Parathyroid adenoma (tissue), 2 donors: ENCODE measurements around the gene TRIM40.

Experiments used
- H2AFZ ChIP-seq: fragments of 300-600 bp; sonication (generic); one replicate; pipeline ENCODE4 v1.7.0; 2017; ENCODE audit warnings: antibody characterized with exemption, mild to moderate bottlenecking
- H3K27ac ChIP-seq: fragments of 300-600 bp; sonication (generic); one replicate; pipeline ENCODE4 v1.7.0; 2017
- H3K27me3 ChIP-seq: fragments of 300-600 bp; sonication (generic); one replicate; pipeline ENCODE4 v1.7.0; 2017; ENCODE audit warnings: low read length; ENCODE audit not compliant: control insufficient read depth, insufficient read depth
- H3K36me3 ChIP-seq: fragments of 300-600 bp; sonication (generic); one replicate; pipeline ENCODE4 v1.7.0; 2017; ENCODE audit warnings: low read length; ENCODE audit not compliant: control insufficient read depth, insufficient read depth
- H3K4me1 ChIP-seq: fragments of 300-600 bp; sonication (generic); one replicate; pipeline ENCODE4 v1.7.0; 2017; ENCODE audit warnings: control low read depth
- H3K4me2 ChIP-seq: fragments of 300-600 bp; sonication (generic); one replicate; pipeline ENCODE4 v1.7.0; 2017; ENCODE audit warnings: low read length
- H3K4me3 ChIP-seq: fragments of 300-600 bp; sonication (generic); one replicate; pipeline ENCODE4 v1.7.0; 2017; ENCODE audit warnings: low read depth, low read length
- H3K79me2 ChIP-seq: fragments of 300-600 bp; sonication (generic); one replicate; pipeline ENCODE4 v1.7.0; 2017; ENCODE audit warnings: control low read depth
- H3K9ac ChIP-seq: fragments of 300-600 bp; sonication (generic); one replicate; pipeline ENCODE4 v1.7.0; 2017; ENCODE audit warnings: mild to moderate bottlenecking
- H3K9me3 ChIP-seq: fragments of 300-600 bp; sonication (generic); one replicate; pipeline ENCODE4 v1.7.0; 2017; ENCODE audit warnings: low read length; ENCODE audit not compliant: control insufficient read depth
- CTCF ChIP-seq: fragments of 300-600 bp; sonication (generic); IDR thresholded peaks from one replicate; pipeline ENCODE4 v1.7.0; 2017; ENCODE audit warnings: antibody characterized with exemption, mild to moderate bottlenecking
- donor health status: primary hyperparathyroidism.

TRIM40 gene

GRCh38 chr6:30103872-30104179, 32.1 kb upstream of the TRIM40 start:
- no peaks in the 10 kb centered on the region for H3K27me3 ChIP-seq
- peak overlapping the region; percentile 75 for H2AFZ ChIP-seq
- peak overlapping the region; percentile 87 for H3K4me2 ChIP-seq
- no peak overlapping the region for H3K27ac ChIP-seq
- H3K9me3 ChIP-seq: no peaks in the 10 kb centered on the region
- H3K79me2 ChIP-seq: no peaks in the 10 kb centered on the region
- H3K4me3 ChIP-seq: peak overlapping the region; percentile 51
- TF ChIP-seq CTCF: no peak
- H3K4me1 ChIP-seq: peaks cover 8% of the 10 kb centered on the region
- no peak overlapping the region for H3K9ac ChIP-seq
- no peaks in the 10 kb centered on the region for H3K36me3 ChIP-seq

GRCh38 chr6:30104661-30105060, 31.3 kb upstream of the TRIM40 start:
- Histone ChIP-seq H3K4me2 (no peak overlapping the region), H3K4me1 (peaks cover 8% of the 10 kb centered on the region), H3K27ac (no peak overlapping the region), H3K9ac (no peak overlapping the region), H3K79me2 (no peaks in the 10 kb centered on the region), H3K9me3 (no peaks in the 10 kb centered on the region), H3K36me3 (no peaks in the 10 kb centered on the region), H3K4me3 (no peak overlapping the region), H2AFZ (no peak overlapping the region), H3K27me3 (no peaks in the 10 kb centered on the region)
- TF ChIP-seq CTCF: no peak

- H3K36me3 ChIP-seq: no peaks in the 10 kb centered on the region
- H2AFZ ChIP-seq: no peak overlapping the region
- no peak overlapping the region for H3K4me2 ChIP-seq
- H3K4me1 ChIP-seq: no peaks in the 10 kb centered on the region
- no peaks in the 10 kb centered on the region for H3K9me3 ChIP-seq
- H3K27ac ChIP-seq: no peak overlapping the region
- H3K79me2 ChIP-seq: no peaks in the 10 kb centered on the region
- no peak overlapping the region for H3K9ac ChIP-seq
- H3K4me3 ChIP-seq: no peak overlapping the region
- TF ChIP-seq CTCF: no peak
- H3K27me3 ChIP-seq: no peaks in the 10 kb centered on the region
These were observed 24.6 kb upstream of the TRIM40 start for GRCh38 chr6:30111266-30111856.

- Histone ChIP-seq H3K9me3 (no peaks in the 10 kb centered on the region), H3K36me3 (no peaks in the 10 kb centered on the region), H3K4me1 (no peaks in the 10 kb centered on the region), H3K4me3 (no peak overlapping the region), H2AFZ (no peak overlapping the region), H3K79me2 (no peaks in the 10 kb centered on the region), H3K27me3 (no peaks in the 10 kb centered on the region), H3K4me2 (no peak overlapping the region), H3K9ac (no peak overlapping the region), H3K27ac (no peak overlapping the region)
- TF ChIP-seq CTCF: no peak
These were observed 23.4 kb upstream of the TRIM40 start for GRCh38 chr6:30112402-30112994.
